GM12878 (cell line): Measurements from ENCODE around the gene TXNIP. TPM values are rescaled to one million over a fixed set of nuclear protein-coding genes. Genes with fewer than 3 reads are reported as not detected.
A peak's percentile ranks its signal among the peaks of the same experiment; 100 is the strongest.

ENCODE experiments used
- ASH2L ChIP-seq: fragments of 300-600, 200-600 bp; sonication (generic); IDR thresholded peaks from 2 replicates; pipeline ENCODE4 v1.6.1; 2017; ENCODE audit warnings: low read depth, mild to moderate bottlenecking, borderline replicate concordance
- BCL3 ChIP-seq: IDR thresholded peaks from 2 replicates; pipeline ENCODE4 v1.6.1; 2011; ENCODE audit warnings: borderline replicate concordance, low read depth, mild to moderate bottlenecking, moderate library complexity, low read length; ENCODE audit not compliant: insufficient read depth, poor library complexity, severe bottlenecking
- CBX5 ChIP-seq: sonication (generic); IDR thresholded peaks from 2 replicates; pipeline ENCODE4 v1.6.1; 2016; ENCODE audit warnings: low read depth, moderate library complexity, mild to moderate bottlenecking, inconsistent platforms
- FOS ChIP-seq: IDR thresholded peaks from 3 replicates; pipeline ENCODE4 v1.6.1; 2011; ENCODE audit warnings: borderline replicate concordance; ENCODE audit not compliant: insufficient read length; ENCODE audit errors: extremely low read depth
- HDAC2 ChIP-seq: fragments of 200-600 bp; sonication (generic); IDR thresholded peaks from 2 replicates; pipeline ENCODE4 v1.6.1; 2017
- HDGF ChIP-seq: fragments of 450-650 bp; IDR thresholded peaks from 2 replicates; pipeline ENCODE4 v1.6.1; 2016; ENCODE audit warnings: antibody characterized with exemption
- IRF4 ChIP-seq: IDR thresholded peaks from 2 replicates; pipeline ENCODE4 v1.6.1; 2011; ENCODE audit warnings: low read depth, low read length
- MEF2B ChIP-seq: fragments of 450-650 bp; IDR thresholded peaks from 2 replicates; pipeline ENCODE4 v1.6.1; 2018; ENCODE audit warnings: mild to moderate bottlenecking, moderate library complexity; ENCODE audit not compliant: partially characterized antibody, poor library complexity, severe bottlenecking
- NFYB ChIP-seq: IDR thresholded peaks from 2 replicates; pipeline ENCODE4 v1.6.1; 2011; ENCODE audit warnings: low read depth, mild to moderate bottlenecking, low read length, improper control_type of control experiment, moderate library complexity; ENCODE audit not compliant: insufficient read depth
- RAD21 ChIP-seq: IDR thresholded peaks from 2 replicates; pipeline ENCODE4 v1.6.1; 2011; ENCODE audit warnings: mild to moderate bottlenecking, low read depth, low read length, moderate library complexity; ENCODE audit not compliant: insufficient read depth
- RFX5 ChIP-seq: IDR thresholded peaks from 2 replicates; pipeline ENCODE4 v1.6.1; 2011; ENCODE audit warnings: low read depth, low read length, improper control_type of control experiment
- RUNX3 ChIP-seq: IDR thresholded peaks from 2 replicates; pipeline ENCODE4 v1.6.1; 2012; ENCODE audit warnings: low read length, inconsistent platforms
- SPI1 ChIP-seq: IDR thresholded peaks from 2 replicates; pipeline ENCODE4 v1.6.1; 2011; ENCODE audit warnings: low read depth, mild to moderate bottlenecking, low read length, moderate library complexity, borderline replicate concordance; ENCODE audit not compliant: insufficient read depth
- SREBF1 ChIP-seq: IDR thresholded peaks from 2 replicates; pipeline ENCODE4 v1.6.1; 2012; ENCODE audit warnings: mild to moderate bottlenecking, low read length
- ZBTB33 ChIP-seq: fragments of 450-650 bp; IDR thresholded peaks from 2 replicates; pipeline ENCODE4 v1.6.1; 2017; ENCODE audit warnings: mild to moderate bottlenecking
- ZNF274 ChIP-seq: IDR thresholded peaks from one replicate; pipeline ENCODE4 v1.8.0; 2011; ENCODE audit not compliant: insufficient read length, insufficient read depth
- polyA plus RNA-seq, 11 experiments: library from polyadenylated mRNA; depleted of rRNA in 4 of 11; unstranded in 6 of 11; stranded (reverse) in 5 of 11; fragments of >200 nt; fragmentation: Nextera tagmentation in 4 of 11; fragmentation: Illumina TruSeq in 1 of 11; extraction: Ambion mirVana in 4 of 11; extraction: Trizol in 1 of 11; gene quantifications; 1 replicate in 1 of 11; 2 replicates in 10 of 11; pipeline versions ENCODE4 v1.2.1 to v1.2.3, GENCODE V29; 2011 to 2016; ENCODE audit warnings: inconsistent platforms in 2 of 11, missing spikeins in 2 of 11, low read depth in 1 of 11
- total RNA-seq, 4 experiments: library from RNA; depleted of rRNA in 3 of 4; stranded (reverse); fragments of >200 nt in 3 of 4; fragmentation: Illumina TruSeq in 1 of 4; extraction: Trizol in 1 of 4; gene quantifications; 2 replicates each; pipeline versions ENCODE4 v1.2.1 to v1.2.3, GENCODE V29; 2013 to 2021
- TF ChIP-seq, protein P1 (sequence below): IDR thresholded peaks from 2 replicates; pipeline ENCODE4 v1.6.1; 2012; ENCODE audit warnings: improper control_type of control experiment, low read depth, low read length; ENCODE audit not compliant: insufficient replicate concordance

The TXNIP gene
- total and polyA plus RNA-seq, 10 of the 15 experiments (the other 5 are each of a cell fraction or from before 2014, with no cell fraction given): 48.7 to 133 (median 107) TPM

DNA sequence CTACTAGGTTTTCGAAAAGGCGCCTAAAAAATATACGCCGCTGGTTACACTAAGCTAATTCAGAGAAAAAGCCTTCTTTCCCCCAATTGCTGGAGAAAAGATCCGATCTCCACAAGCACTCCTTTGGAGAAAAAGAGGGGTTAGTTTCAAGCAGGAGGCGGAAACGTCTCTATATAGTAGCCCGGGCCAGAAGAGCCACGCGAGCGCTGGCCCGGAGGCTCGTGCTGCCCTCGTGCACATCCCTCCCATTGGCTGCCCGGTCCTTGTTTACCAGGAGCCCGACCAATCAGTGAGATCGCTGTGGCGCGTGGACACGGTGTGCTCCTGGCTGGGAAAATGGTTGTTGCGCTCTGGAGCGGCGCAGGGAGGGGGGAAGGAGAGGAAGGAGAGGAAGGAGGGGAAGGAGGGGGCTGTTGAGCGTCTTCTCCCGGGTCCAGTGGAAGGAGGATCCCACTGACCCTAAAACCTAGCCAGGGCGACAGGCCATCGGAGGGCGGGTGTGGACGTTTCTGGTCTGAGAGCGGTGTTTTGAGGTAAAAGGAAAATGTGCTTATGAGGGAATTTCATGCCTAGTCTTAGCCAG lies at the start of gene TXNIP (continued):
- TF ChIP-seq ASH2L: peak; percentile 8; the same call in 1 of the 2 replicates
- TF ChIP-seq FOS: peak; percentile 44
- TF ChIP-seq, protein P1, sequence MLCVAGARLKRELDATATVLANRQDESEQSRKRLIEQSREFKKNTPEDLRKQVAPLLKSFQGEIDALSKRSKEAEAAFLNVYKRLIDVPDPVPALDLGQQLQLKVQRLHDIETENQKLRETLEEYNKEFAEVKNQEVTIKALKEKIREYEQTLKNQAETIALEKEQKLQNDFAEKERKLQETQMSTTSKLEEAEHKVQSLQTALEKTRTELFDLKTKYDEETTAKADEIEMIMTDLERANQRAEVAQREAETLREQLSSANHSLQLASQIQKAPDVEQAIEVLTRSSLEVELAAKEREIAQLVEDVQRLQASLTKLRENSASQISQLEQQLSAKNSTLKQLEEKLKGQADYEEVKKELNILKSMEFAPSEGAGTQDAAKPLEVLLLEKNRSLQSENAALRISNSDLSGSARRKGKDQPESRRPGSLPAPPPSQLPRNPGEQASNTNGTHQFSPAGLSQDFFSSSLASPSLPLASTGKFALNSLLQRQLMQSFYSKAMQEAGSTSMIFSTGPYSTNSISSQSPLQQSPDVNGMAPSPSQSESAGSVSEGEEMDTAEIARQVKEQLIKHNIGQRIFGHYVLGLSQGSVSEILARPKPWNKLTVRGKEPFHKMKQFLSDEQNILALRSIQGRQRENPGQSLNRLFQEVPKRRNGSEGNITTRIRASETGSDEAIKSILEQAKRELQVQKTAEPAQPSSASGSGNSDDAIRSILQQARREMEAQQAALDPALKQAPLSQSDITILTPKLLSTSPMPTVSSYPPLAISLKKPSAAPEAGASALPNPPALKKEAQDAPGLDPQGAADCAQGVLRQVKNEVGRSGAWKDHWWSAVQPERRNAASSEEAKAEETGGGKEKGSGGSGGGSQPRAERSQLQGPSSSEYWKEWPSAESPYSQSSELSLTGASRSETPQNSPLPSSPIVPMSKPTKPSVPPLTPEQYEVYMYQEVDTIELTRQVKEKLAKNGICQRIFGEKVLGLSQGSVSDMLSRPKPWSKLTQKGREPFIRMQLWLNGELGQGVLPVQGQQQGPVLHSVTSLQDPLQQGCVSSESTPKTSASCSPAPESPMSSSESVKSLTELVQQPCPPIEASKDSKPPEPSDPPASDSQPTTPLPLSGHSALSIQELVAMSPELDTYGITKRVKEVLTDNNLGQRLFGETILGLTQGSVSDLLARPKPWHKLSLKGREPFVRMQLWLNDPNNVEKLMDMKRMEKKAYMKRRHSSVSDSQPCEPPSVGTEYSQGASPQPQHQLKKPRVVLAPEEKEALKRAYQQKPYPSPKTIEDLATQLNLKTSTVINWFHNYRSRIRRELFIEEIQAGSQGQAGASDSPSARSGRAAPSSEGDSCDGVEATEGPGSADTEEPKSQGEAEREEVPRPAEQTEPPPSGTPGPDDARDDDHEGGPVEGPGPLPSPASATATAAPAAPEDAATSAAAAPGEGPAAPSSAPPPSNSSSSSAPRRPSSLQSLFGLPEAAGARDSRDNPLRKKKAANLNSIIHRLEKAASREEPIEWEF: no peak
- no peak for TF ChIP-seq HDAC2
- TF ChIP-seq BCL3: peak; percentile 92
- peak; percentile 70; the same call in 1 of the 2 replicates for TF ChIP-seq HDGF
- TF ChIP-seq CBX5: 0 out of 2 replicates have a peak, but pooled peaks have one; percentile 43
- TF ChIP-seq ZNF274: no peak
- peak; percentile 95 for TF ChIP-seq NFYB
- TF ChIP-seq SPI1: no peak
- TF ChIP-seq IRF4: 0 out of 2 replicates have a peak, but pooled peaks have one; percentile 29
- TF ChIP-seq RFX5: peak; percentile 66; the same call in 1 of the 2 replicates
- TF ChIP-seq MEF2B: no peak
- TF ChIP-seq ZBTB33: no peak
- peak; percentile 68; the same call in 1 of the 2 replicates for TF ChIP-seq RUNX3
- no peak for TF ChIP-seq RAD21
- TF ChIP-seq SREBF1: no peak
